ENCODE results near the gene MASTL.

Gene MASTL

GRCh38 chr10:27223964-27224363 lies 68.8 kb downstream of the MASTL start:
- no peak overlapping the region for H3K27ac ChIP-seq
- TF ChIP-seq ZFX (IDR thresholded peaks at IDR 0.05; ENCODE audit: borderline replicate concordance) = no peak
- TF ChIP-seq CTCF (IDR thresholded peaks at IDR 0.05) = peak; percentile 92

GRCh38 chr10:27225011-27225590 lies 69.9 kb downstream of the MASTL start:
- H3K27ac ChIP-seq = no peak overlapping the region
- no peak for TF ChIP-seq ZFX (IDR thresholded peaks at IDR 0.05; ENCODE audit: borderline replicate concordance)

- H3K27ac ChIP-seq = no peak overlapping the region
Observed at GRCh38 chr10:27225642-27226257, 70.6 kb downstream of the MASTL start.

GRCh38 chr10:27230022-27230421 lies 74.9 kb downstream of the MASTL start:
- no peak overlapping the region for H3K27ac ChIP-seq
- no peak for TF ChIP-seq CTCF (IDR thresholded peaks at IDR 0.05)
- no peak for TF ChIP-seq ZFX (IDR thresholded peaks at IDR 0.05; ENCODE audit: borderline replicate concordance)

More at GRCh38 chr10:27225642-27226257, 70.6 kb downstream of the MASTL start:
- TF ChIP-seq CTCF (IDR thresholded peaks at IDR 0.05) (no peak), ZFX (IDR thresholded peaks at IDR 0.05; ENCODE audit: borderline replicate concordance) (no peak)

GRCh38 chr10:27235706-27236105 lies 80.6 kb downstream of the MASTL start:
- peak overlapping the region; percentile 19; the same call in 1 of the 2 replicates for H3K27ac ChIP-seq
- TF ChIP-seq CTCF (IDR thresholded peaks at IDR 0.05) (no peak), ZFX (IDR thresholded peaks at IDR 0.05; ENCODE audit: borderline replicate concordance) (no peak)
